Measurements from ENCODE around the gene LGI2.
"Not testable (repeated sequence)": the region's sequence is repeated elsewhere in the genome, so short reads cannot be mapped to it uniquely, and the experiment has no call there.

The LGI2 gene

GRCh38 chr4:25030277-25031076, at the start of gene LGI2:
TSS of gene LGI2 (minus strand) at chr4:25030946. CDS start at chr4:25030693, 253 bp downstream.
- DNase-seq, result peak; percentile 49 to 59

GRCh38 chr4:25078523-25078922, 47.8 kb upstream of the LGI2 start:
- no peak for DNase-seq

- DNase-seq, result no peak
These were observed 46.1 kb upstream of the LGI2 start for GRCh38 chr4:25076625-25077398.

GRCh38 chr4:25075851-25076250, 45.1 kb upstream of the LGI2 start:
- DNase-seq, result no peak

GRCh38 chr4:25075129-25075528, 44.4 kb upstream of the LGI2 start:
- DNase-seq, result no peak

- DNase-seq, result no peak
These were observed 39.8 kb upstream of the LGI2 start for GRCh38 chr4:25070545-25070944.

- no peak for DNase-seq
These were observed 38.3 kb upstream of the LGI2 start for GRCh38 chr4:25069014-25069413.

- DNase-seq, result no peak
These were observed 37.6 kb upstream of the LGI2 start for GRCh38 chr4:25068386-25068785.

- no peak for DNase-seq
These were observed 35.3 kb upstream of the LGI2 start for GRCh38 chr4:25065932-25066590.

- no peak for DNase-seq
These were observed 34.7 kb upstream of the LGI2 start for GRCh38 chr4:25065431-25065858.

GRCh38 chr4:25064447-25064846, 33.7 kb upstream of the LGI2 start:
- not testable (repeated sequence) for DNase-seq

- no peak for DNase-seq
These were observed 32.4 kb upstream of the LGI2 start for GRCh38 chr4:25063116-25063515.

- DNase-seq, result no peak
These were observed 31.4 kb upstream of the LGI2 start for GRCh38 chr4:25062098-25062497.

GRCh38 chr4:25061602-25062001, 30.9 kb upstream of the LGI2 start:
- DNase-seq, result no peak

GRCh38 chr4:25060963-25061340, 30.2 kb upstream of the LGI2 start:
- DNase-seq, result no peak

- no peak for DNase-seq
These were observed 29.7 kb upstream of the LGI2 start for GRCh38 chr4:25060241-25060962.

GRCh38 chr4:25059791-25060190, 29.0 kb upstream of the LGI2 start:
- DNase-seq, result no peak

GRCh38 chr4:25058796-25059195, 28.1 kb upstream of the LGI2 start:
- DNase-seq, result no peak

- no peak for DNase-seq
These were observed 26.6 kb upstream of the LGI2 start for GRCh38 chr4:25057299-25057698.

GRCh38 chr4:25052037-25052436, 21.3 kb upstream of the LGI2 start:
- not testable (repeated sequence) for DNase-seq

- DNase-seq, result no peak
These were observed 20.8 kb upstream of the LGI2 start for GRCh38 chr4:25051534-25051933.

- no peak for DNase-seq
These were observed 19.8 kb upstream of the LGI2 start for GRCh38 chr4:25050370-25051078.

All from NCI-H2081 (cell line).